ENCODE measurements around the gene RELT. TPM values are rescaled to one million over a fixed set of nuclear protein-coding genes. Genes with fewer than 3 reads are reported as not detected.

RELT gene
- total and polyA plus RNA-seq, 2 of the 13 experiments (the other 11 are each of a cell fraction or from before 2014, with no cell fraction given), result 2.5 to 4.7 TPM

GRCh38 chr11:73376160-73376802 is at the start of gene RELT (continued):
- TF ChIP-seq RARA (CRISPR knock-in tag; IDR thresholded peaks at IDR 0.05) (0 out of 2 replicates have a peak, but pooled peaks have one; percentile 9), ZIK1 (CRISPR knock-in tag; IDR thresholded peaks at IDR 0.05; ENCODE audit: borderline replicate concordance, low read depth) (peak; percentile 62), ZNF562 (CRISPR knock-in tag; IDR thresholded peaks at IDR 0.05; ENCODE audit: borderline replicate concordance) (no peak), ZNF30 (CRISPR knock-in tag; IDR thresholded peaks at IDR 0.05) (no peak), ZNF891 (CRISPR knock-in tag; IDR thresholded peaks at IDR 0.05) (0 out of 2 replicates have a peak, but pooled peaks have one; percentile 36), KAT8 (CRISPR knock-in tag; IDR thresholded peaks at IDR 0.05) (peak; percentile 50; the same call in 1 of the 2 replicates), ZNF749 (CRISPR knock-in tag; IDR thresholded peaks at IDR 0.05; ENCODE audit: borderline replicate concordance) (peak; percentile 79; the same call in 1 of the 2 replicates), MYC (CRISPR knock-in tag; IDR thresholded peaks at IDR 0.05; ENCODE audit: borderline replicate concordance) (no peak; the same call in 1 of the 2 replicates), SP4 (CRISPR knock-in tag; IDR thresholded peaks at IDR 0.05) (peak; percentile 87), ATF5 (CRISPR knock-in tag; IDR thresholded peaks at IDR 0.05; ENCODE audit: low read depth) (0 out of 2 replicates have a peak, but pooled peaks have one; percentile 13), ZNF24 (IDR thresholded peaks at IDR 0.05) (no peak), ZBTB38 (CRISPR knock-in tag; IDR thresholded peaks at IDR 0.05) (0 out of 2 replicates have a peak, but pooled peaks have one; percentile 7), SAP130 (CRISPR knock-in tag; IDR thresholded peaks at IDR 0.05; ENCODE audit: low read depth) (peak; percentile 83), DBP (CRISPR knock-in tag; IDR thresholded peaks at IDR 0.05; ENCODE audit: not compliant biosample characterization) (no peak), YY1 (IDR thresholded peaks at IDR 0.05; ENCODE audit: insufficient read depth, insufficient replicate concordance, low read depth, low read length) (peak; percentile 55), ZNF468 (CRISPR knock-in tag; IDR thresholded peaks at IDR 0.05) (0 out of 2 replicates have a peak, but pooled peaks have one; percentile 6), ARID3A (IDR thresholded peaks at IDR 0.05; ENCODE audit: low read depth, low read length) (0 out of 2 replicates have a peak, but pooled peaks have one; percentile 15), IKZF5 (CRISPR knock-in tag; IDR thresholded peaks at IDR 0.05) (peak; percentile 41; the same call in 1 of the 2 replicates), HDAC2 (CRISPR knock-in tag; IDR thresholded peaks at IDR 0.05) (peak; percentile 47; the same call in 1 of the 2 replicates), HINFP (CRISPR knock-in tag; IDR thresholded peaks at IDR 0.05; ENCODE audit: low read depth) (peak; percentile 38; the same call in 1 of the 2 replicates), GMEB1 (CRISPR knock-in tag; IDR thresholded peaks at IDR 0.05; ENCODE audit: borderline replicate concordance) (peak; percentile 87)
